M059J (cell line): ENCODE measurements around the gene HMGN4. TPM values are rescaled to one million over a fixed set of nuclear protein-coding genes. Genes with fewer than 3 reads are reported as not detected.

Source experiments
- DNase-seq: peaks from one replicate; pipeline ENCODE4 v3.0.0-alpha.2; 2012; ENCODE audit warnings: low read depth
- total RNA-seq: library from RNA; depleted of rRNA; stranded (reverse); fragments of >200 nt; shearing (Covaris generic); gene quantifications from 2 replicates; pipeline ENCODE4 v1.2.3, GENCODE V29; 2014

The HMGN4 gene
- total RNA-seq, 1 experiment from 2014 or later: 161 TPM

DNA sequence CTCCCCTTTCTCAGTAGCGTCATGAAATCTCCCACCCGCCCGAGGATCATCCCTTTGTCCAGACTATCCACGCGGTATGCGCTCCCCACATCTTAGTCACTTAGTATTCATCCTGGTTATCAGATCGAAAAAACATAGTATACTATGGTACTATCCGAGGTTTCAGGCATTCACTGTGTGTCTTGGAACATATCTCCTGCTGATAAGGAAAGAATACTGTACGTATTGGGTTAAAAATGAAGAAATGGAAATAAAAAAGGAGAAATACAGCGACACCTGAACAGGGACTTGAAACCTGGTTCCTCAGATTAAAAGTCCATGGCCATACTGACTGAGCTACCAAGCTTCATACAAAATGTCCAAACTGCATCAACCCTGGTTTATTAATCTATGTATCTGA lies 14.0 kb downstream of the HMGN4 start:
- no peak for DNase-seq

DNA sequence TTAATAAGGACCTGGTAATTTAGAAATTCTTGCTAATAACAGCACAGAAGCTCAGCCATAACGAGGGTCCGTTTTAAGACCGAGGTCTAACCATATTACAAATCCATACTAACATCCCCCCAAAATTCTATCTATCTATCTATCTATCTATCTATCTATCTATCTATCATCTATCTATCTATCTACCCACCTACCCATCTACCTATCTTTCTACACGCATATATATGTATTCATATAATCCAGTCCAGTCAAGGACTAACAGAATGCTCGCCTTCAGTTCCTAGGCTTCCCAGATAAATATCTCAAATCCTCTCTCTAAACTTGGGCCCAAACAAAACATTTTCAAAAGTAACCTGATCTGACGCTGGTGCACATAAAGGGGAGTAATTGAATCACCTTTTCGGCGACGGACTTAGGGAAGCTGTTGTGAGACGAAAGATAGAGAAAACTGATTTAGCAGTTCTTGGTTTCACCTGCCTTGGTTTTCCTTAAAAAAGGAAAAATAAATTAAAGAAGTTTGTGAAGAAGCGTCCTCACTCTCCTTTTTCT lies 14.5 kb downstream of the HMGN4 start:
- DNase-seq: no peak

DNA sequence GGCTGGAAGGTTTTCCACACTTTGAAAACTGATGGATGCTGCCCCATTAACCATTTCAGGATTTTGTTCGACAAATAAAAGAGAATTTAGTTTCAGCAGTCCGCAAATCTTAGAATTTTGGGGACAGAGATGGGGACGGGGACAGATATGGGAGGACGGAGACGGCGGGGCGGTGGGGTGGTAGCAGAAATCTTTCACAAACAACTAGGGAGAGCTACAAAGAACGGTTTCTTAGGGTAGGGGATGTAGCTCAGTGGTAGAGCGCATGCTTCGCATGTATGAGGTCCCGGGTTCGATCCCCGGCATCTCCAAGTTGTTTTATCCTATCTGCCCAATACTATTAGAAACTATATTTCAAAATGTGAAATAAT lies 15.1 kb downstream of the HMGN4 start:
- DNase-seq: no peak

DNA sequence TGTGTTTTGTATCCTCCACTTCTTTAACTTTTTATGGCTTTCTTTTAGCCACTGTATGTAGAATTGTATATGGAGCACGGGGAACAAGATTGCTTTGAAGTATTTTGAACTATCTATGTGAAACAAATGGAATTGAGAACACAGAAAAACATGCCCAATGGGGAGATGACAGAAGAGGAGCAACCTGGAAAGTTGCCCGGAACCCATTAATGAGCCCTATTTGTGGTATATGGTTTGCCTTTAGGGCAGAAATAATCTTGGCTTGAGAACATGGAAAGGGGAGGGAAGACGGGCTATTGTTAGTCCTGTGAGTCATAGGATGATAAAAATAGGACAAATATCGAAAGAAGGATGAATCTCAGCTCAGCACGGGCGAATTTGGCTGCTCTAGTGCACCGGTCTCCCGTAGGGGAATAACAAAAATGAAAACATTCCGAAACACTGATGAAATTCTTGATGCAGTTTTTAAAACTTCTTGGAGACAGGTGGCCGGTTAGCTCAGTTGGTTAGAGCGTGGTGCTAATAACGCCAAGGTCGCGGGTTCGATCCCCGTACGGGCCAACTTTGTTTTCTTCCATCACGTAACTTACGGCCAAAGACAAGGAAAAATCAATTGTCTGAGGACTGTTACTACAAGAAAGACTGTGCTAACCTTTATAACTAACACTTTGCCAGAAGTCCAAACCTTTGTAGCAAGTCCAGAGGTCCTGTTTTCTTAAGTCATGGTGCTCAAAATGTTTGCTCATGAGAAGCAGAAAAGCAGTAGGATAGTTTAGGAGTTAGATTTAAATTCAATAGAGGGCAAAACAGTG lies 15.7 kb downstream of the HMGN4 start:
- DNase-seq: peak; percentile 100

DNA sequence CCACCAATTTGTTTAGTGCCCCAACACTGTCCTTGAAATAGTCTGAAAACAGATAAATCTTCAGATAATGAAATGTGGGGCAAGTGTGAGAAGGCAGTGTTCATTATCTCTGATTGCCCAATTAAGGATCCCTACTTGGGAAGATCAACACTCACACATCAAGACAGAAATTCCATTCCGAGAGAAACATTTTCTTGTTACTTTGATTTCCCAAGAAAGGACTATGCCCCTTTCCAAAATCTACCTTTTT lies 16.2 kb downstream of the HMGN4 start:
- no peak for DNase-seq

DNA sequence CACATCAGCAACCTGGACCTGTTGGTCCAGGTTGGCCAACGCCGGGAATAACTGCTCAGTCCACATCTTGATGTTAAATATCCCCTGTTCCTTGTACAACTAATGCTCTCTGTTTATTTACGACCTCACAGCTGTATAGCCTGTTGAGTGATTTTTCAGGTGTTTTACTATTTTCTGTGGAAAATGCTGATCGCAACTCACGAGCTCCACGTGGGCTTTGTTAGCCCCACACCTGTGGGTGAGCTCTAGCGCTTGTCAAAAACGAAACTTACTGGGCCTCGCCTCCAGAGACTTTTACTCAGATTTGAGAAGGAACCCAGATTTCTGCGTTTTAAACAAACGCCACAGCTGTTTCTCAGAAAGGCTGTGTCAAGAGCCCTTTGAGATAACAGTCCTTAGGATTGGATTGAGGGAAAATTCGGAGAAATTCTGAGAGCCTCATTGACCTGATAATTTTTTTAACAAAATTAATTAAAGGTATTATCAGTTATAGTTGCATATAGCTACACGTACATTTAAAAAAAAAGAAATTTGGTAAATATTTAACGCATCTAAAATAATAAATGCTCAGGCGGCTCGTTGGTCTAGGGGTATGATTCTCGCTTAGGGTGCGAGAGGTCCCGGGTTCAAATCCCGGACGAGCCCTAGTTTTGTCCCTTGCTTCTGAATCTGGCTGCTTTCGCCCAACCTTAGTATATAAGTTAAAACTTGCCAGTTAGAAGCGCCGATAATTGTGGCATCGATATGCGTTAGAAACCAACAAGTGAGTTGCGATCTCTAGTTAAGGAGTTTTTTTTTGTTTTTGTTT lies 16.7 kb downstream of the HMGN4 start:
- DNase-seq: peak; percentile 80

DNA sequence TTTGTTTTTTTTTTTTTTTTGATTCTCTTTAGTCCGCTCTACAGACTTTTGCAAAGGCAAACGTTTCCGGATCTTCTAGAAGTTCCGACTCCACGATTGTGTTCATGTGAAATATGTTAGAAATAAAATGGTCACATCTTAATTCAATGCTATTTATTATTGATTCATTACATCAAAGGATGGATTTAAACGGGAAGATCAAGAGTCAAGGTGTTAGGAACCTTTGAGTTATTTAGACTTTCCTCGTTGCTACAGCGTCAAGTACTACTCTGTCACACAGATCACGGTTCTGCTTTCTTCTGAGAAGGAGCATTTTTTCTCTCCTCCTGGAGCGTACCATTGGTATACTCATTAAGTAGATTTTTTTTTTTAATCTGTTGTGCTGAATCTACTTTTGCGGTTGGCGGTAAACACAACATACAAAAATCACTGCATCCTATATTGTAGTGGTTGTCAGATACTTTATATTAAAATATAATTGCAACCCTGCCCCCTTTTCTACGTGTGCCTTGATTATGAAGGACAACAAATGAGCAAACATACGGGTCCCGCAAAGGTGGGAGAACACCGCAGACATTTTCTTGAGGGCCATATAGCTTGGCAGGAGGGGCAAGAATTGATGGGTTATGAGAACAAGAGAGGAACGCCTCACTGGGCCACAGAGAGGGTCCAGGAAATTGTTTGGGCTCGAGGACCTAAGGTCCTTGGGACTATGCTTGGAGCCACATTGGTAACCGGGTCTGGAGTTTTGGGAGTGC lies 17.5 kb downstream of the HMGN4 start:
- peak; percentile 28 for DNase-seq

DNA sequence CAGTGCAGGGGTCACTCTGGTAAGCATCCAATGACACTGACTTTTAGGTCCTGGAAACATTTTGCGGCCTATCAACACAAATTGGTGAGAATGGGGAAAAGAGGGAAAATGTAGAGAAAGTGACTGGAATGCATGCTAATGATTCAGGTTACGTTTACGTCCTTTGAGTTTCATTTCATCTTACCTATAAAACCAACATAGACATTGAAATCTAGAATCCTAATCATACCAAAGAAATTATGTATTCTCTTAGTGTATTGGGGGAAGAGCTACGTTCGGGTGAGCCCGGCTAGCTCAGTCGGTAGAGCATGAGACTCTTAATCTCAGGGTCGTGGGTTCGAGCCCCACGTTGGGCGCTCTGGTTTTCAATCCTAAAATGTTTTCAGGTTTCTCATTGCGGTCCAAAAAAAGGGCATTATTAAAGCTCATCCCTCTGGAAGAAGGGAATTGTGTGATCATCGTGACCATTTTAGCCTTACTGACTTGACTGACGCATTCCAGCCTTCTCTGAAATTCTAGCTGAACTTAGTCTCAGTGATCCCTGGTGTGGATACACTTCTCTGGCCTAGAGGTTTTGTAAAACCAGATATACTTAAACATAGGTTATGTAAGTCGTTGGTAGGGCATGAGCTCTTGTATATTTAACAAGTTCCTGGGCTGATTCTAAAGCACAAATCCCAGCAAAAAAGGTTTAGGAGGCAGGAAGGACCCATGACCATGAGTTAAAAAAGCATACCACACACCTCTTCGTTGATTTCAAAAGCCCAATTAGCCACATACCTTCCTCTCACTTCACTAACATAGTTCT lies 18.3 kb downstream of the HMGN4 start:
- DNase-seq: peak; percentile 98

DNA sequence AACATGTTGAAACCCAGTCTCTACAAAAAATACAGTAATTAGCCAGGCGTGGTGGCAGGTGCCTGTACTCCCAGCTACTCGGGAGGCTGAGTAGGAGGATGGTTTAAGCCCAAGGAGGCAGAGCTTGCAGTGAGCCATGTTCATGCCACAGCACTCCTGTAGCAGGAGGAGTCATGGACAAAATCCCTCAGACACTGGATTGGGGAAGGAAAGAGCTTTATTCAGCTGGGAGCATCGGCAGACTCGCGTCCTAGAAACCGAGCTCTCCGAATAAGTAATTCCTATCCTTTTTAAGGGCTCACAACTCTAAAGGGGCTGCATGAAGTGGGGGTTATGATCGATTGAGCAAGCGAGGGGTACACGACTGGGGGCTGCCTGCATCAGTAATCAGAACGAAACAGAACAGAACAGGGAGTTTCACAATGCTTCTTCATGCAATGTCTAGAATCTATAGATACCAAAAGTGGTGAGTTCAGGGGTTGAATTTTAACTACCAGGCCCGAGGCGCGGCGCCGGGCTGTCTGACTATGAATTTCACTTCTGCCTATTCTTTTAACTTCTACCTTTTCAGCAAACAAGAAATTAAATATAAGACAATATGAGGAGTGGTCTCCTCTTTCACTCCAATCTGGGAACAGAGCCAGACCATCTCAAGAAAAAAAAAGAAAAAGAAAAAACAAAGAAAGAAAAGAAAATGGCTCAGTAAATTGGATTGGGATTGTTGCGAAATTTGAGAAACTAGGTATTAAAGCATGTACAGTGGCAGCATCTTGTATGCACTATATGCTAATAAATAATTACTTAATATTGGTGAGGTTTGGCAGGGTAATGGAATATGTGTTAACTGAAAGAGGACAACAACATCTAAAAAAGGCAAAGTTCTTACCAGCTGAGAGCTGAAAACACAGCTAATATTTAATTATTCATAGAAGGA lies 23.6 kb downstream of the HMGN4 start:
- DNase-seq: no peak

DNA sequence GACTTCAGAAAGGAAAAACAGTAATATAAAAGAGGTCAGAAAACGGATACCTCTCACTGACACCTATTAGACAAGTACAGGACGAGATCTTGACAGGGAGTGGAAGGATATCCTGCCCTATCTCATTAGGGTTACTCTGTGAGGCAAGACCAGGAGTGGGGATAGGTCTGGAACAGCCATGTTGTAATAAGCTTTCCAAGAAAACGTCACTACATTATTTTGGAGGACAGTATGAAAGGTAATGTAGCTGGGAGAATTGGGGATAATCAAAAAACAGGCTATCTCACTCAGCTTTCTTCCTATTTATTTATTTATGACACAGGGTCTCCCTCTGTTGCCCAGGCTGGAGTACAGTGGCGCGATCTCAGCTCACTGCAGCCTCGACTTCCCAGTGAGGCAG lies 25.3 kb downstream of the HMGN4 start:
- DNase-seq: no peak

DNA sequence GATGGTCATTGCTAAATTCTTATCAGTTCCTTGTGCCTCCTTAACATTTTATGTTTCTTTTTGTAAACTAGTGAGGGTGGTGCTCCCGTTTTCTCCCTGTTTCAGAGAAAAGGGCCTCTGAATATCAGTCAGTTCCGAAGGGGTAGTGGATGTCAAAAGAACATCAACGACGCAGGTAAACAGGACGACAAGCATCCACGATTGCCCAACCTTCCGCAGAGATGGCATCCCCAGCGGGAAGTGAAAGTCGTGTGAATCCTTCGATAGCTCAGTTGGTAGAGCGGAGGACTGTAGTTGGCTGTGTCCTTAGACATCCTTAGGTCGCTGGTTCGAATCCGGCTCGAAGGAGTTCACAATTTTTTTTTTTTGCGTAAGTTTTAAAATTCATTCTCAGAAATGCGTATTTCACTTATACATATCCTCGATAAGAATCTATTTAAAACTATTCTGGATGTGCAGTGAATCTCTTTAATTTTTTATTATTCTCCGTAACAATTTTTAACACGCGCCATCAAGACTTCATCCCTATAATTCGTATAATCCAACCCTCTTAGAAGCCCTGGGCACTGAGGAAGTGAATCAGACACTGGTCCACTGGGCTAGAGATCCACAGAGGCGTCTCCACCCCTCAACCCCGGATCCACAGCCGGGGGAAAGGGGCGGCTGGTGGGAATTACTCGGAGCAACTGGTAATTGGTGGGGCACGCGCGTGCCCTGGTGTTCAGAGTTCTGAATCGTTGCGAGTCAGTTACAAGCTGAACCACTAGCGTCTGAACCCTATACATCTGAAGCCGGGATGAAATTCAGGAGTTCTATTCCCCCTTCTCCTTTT lies 30.7 kb downstream of the HMGN4 start:
- DNase-seq: peak; percentile 95

DNA sequence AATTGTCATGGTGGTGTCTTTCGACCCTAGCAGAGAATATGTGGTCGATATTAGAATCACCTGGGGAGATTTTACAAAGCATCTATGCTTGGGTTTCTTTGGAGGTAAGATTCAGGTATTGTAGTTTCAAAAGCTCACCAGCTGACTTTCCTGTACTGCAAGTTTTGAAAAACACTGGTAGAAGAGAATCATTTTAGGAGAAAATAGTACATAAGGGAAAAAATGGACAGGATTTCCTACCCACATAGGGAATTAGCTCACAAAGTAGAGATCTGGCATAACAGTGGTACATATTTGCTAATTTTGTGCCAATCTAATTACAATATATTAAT lies 31.2 kb downstream of the HMGN4 start:
- no peak for DNase-seq

DNA sequence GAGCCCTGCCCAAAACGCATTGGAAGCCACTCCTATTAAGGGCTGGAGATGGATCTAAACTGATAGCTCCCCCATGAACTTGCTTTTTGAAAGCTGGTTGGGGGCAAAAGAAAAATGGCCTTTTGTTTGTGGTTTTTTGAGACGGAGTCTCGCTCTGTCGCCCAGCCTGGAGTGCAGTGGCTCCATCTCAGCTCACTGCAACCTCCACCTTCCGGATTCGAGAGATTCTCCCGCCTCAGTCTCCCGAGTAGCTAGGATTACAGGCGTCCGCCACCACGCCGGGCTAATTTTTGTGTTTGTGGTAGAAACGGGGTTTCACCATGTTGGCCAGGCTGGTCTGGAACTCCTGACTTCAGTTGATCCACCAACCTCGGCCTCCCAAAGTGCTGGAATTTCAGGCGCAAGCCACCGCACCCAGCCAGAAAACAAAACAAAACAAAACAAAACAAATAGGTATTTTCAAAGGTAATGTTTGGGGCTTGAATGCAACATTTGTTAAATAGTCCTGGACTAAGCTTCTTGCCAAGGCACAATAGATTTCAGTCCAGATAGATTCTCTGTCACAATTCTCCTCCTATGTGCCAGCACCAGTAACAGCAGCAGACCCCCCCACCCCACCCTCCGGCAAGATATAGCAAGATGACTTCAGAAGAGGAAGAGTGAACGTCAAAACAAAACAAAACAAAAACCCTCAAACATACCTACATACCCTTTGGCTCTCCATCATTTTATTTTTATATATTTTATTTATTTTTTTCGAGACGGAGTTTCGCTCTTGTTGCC lies 32.1 kb downstream of the HMGN4 start:
- no peak for DNase-seq

DNA sequence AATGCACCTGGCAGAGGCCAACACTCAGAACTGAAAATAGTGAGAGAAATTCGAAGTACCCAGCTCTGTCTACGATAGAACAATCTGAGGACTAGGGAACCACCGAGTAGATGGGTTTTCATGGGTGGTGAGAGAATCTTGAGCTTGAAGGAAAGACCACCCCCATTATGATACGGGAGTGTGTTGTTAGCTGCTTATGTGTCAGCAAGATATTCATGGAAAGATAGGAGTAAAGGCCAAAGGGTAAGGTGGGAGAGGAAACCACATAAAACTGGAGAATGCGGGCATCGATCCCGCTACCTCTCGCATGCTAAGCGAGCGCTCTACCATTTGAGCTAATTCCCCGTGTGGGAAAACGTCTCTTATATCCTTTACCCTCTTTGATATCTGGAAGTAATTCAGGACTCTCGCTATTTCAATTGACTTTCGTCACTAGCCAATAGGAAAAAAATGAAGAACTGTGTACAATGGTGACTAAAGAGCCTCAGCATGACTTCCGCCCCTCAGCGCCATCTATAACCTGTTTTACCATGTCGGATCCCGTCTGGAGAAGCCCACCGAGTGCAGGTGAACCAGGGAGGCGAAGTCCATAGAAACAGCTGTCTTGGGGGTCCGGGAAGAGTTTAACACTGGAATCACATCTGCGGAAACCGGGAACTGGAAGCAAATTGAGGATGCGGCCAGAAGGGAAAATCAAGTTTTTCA lies 33.6 kb downstream of the HMGN4 start:
- DNase-seq: peak; percentile 94

DNA sequence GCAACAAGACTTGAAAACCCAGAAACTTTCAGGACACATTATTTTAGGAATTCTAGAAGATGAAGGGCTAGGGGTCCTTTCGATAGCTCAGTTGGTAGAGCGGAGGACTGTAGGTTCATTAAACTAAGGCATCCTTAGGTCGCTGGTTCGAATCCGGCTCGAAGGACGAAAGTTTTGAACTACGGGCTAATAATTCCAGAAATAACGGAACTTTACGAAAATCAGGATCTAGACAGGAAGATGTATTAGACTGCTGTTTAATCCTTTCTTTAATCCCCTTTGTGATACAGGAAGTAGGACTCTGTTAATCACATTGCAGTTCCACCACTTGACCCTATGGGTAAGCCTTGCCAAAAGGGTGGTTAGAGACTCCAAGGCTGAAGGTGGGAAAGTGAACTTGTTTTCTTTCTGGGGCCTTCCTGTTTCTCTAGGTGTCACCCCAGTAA lies 37.4 kb downstream of the HMGN4 start:
- peak; percentile 25 for DNase-seq

DNA sequence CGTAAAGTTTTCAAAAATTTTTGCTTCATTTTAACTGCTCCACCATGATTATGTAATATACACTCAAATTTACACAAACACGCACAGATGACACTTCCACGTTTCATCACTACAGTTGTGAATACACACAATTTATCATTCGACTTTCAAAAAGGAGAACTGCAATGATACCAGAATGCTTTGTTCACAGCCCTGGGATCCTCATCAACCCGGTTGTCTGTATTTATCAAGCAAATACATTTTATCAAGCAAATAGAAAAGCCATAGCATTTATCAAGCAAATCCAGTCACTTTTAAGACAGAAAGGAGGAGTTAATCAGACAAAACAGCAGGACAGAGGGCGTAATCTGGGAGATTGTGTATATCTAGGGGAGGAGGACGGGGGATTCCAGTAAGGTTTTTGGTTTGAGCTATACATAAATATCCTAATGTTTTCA lies 38.3 kb downstream of the HMGN4 start:
- DNase-seq: no peak

DNA sequence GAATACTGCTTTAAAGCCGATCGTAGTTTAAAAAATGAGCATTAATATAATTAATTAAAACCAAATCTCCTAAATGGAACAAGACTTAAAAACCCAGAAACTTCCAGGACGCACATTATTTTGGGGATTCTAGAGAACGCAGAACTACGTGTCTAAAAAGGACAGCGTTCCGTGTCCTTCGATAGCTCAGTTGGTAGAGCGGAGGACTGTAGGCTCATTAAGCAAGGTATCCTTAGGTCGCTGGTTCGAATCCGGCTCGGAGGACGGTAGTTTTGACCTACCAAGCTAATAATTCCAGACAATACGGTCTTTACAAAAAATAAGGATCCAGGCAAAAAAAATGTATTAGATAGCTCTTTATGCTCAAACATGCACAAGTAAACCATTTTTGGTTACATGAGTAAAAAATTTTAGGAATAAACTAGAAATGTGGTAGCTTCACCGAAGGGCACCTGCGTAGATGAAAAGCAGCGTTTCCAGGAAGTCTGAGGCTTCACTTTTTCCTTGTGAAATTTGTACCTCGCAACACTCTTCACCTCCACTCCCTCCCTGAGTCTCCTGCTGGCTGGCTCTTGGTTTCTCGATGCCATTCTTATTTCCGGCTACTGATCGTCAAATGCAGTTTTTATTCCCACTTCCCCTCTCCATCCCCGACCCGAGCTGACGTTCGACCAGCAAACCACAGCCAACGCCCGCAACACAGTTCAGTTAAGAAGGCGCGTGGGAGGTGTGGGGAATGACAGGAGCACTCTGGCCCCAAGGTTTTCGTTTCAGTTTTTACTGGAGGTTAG lies 39.0 kb downstream of the HMGN4 start:
- DNase-seq: peak; percentile 81
